ENCODE measurements around the gene WFS1. TPM values are rescaled to one million over a fixed set of nuclear protein-coding genes. Genes with fewer than 3 reads are reported as not detected.

The WFS1 gene
- total RNA-seq, 4 donors from 2014 or later, result 124 to 174 (median 132) TPM

DNA sequence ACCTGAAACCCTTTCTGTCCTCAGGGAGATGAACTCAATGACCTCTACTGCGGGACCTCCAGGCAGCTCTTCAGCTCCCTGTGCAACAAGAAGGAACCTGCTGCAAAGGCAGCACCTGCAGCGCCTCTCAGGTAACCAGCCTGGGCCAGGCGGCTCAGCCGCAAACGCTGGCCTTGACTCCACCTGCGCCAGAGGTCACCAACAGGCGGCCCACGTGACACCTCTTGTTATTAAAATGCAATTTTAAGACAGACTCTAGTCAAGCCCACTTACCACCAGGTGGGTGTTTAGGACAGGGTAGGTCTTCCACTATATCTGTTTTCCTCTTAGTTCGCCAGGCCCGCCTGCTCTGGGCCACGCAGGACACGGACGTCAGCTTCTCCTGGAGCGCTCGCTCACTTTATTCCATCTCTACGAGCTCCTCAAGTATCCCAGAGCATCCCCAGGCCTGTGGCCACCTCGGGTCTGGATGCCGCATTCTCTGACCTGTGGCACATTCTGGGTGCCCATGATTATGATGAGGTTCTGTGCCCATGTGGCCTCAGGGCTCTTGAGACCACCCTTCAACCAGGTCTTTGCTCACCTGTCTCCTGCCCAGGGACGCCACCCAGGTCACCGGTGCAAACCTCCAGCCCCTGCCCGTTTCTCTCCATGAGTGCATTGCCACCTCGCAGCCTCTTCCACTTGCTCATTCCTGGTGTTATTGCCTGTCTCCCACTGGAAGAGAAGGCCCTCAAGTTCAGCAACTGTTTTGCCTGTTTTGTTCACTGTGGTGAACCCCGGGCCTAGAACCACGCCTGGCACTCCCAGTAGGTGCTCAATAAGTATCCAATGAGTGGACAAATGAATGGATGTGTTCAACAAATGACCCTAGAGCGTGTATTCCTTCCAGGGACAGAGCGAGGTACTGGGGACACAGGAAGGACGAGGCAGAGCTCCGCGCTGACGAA, 36.5 kb upstream of the WFS1 start:
- Histone ChIP-seq H3K9me3 (no peaks in the 10 kb centered on the region), H3K4me1 (no peaks in the 10 kb centered on the region), H3K27ac (no peak overlapping the region), H3K4me3 (replicated peaks in 1 of 3) (no peak overlapping the region), H3K27me3 (no peaks in the 10 kb centered on the region), H3K36me3 (no peaks in the 10 kb centered on the region)
- 88 to 90% methylated on average over 25 to 29 of the region's 30 CpGs for WGBS, 2 donors
- TF ChIP-seq, protein P1, sequence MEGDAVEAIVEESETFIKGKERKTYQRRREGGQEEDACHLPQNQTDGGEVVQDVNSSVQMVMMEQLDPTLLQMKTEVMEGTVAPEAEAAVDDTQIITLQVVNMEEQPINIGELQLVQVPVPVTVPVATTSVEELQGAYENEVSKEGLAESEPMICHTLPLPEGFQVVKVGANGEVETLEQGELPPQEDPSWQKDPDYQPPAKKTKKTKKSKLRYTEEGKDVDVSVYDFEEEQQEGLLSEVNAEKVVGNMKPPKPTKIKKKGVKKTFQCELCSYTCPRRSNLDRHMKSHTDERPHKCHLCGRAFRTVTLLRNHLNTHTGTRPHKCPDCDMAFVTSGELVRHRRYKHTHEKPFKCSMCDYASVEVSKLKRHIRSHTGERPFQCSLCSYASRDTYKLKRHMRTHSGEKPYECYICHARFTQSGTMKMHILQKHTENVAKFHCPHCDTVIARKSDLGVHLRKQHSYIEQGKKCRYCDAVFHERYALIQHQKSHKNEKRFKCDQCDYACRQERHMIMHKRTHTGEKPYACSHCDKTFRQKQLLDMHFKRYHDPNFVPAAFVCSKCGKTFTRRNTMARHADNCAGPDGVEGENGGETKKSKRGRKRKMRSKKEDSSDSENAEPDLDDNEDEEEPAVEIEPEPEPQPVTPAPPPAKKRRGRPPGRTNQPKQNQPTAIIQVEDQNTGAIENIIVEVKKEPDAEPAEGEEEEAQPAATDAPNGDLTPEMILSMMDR (IDR thresholded peaks at IDR 0.05), result no peak
- no peak for TF ChIP-seq POLR2A (IDR thresholded peaks at IDR 0.05)
- intact Hi-C loops (cut with DNase I), result no loop called here
- no peak for DNase-seq

DNA sequence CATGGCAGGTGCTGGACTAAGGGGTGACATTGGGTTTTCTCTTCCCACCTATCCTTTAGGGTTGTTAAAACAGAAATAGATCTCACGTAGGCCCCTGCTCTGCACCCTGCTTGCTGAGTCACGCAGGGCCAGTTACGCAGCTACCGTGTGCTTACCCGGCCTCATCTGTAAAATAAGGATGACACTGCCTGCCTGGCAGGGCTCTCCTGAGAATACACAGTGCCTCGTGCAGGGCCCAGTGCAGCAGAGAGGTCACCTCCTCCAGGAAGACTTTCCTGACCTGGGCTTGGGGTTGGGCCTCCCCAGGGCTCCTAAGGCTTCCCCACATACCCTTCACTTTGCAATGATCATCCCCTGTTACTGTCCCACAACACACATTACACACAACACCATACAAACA, 35.7 kb upstream of the WFS1 start:
- TF ChIP-seq POLR2A (IDR thresholded peaks at IDR 0.05), result no peak
- TF ChIP-seq, protein P1 (IDR thresholded peaks at IDR 0.05), result no peak
- no peak overlapping the region for H3K4me3 ChIP-seq (replicated peaks in 1 of 3)
- intact Hi-C loops (cut with DNase I), result no loop called here
- H3K27me3 ChIP-seq, result no peaks in the 10 kb centered on the region
- H3K36me3 ChIP-seq, result no peaks in the 10 kb centered on the region
- WGBS, 2 donors, result 82 to 90% methylated on average over 6 of the region's 6 CpGs
- no peaks in the 10 kb centered on the region for H3K4me1 ChIP-seq
- no peaks in the 10 kb centered on the region for H3K9me3 ChIP-seq
- DNase-seq, result no peak
- no peak overlapping the region for H3K27ac ChIP-seq

DNA sequence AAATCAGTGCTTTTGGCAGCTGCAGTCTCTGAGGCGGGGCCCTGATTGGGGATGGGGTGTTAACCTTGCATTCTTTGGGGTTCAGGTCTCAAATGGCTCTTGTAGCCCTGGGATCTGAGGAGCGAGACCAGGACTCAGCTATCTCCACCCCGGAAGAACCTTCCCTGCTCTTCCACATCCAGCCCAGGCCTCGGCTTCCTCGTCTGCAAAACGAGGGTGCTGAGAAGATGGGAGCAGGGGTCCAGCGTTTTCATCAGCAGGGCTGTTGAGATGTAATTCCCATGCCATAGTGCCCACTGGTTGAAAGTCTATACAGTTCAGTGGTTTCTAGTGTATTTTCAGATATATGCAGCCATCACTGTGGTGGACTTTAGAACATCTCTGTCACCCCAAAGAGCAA, 34.6 kb upstream of the WFS1 start:
- H3K27ac ChIP-seq, result no peak overlapping the region
- no peaks in the 10 kb centered on the region for H3K9me3 ChIP-seq
- H3K36me3 ChIP-seq, result no peaks in the 10 kb centered on the region
- TF ChIP-seq POLR2A (IDR thresholded peaks at IDR 0.05), result no peak
- TF ChIP-seq, protein P1 (IDR thresholded peaks at IDR 0.05), result no peak
- H3K27me3 ChIP-seq, result no peaks in the 10 kb centered on the region
- no peak for DNase-seq
- no peaks in the 10 kb centered on the region for H3K4me1 ChIP-seq
- WGBS, 2 donors, result 83 to 86% methylated on average over 7 of the region's 7 CpGs
- intact Hi-C loops (cut with DNase I), result no loop called here
- no peak overlapping the region for H3K4me3 ChIP-seq (replicated peaks in 1 of 3)

DNA sequence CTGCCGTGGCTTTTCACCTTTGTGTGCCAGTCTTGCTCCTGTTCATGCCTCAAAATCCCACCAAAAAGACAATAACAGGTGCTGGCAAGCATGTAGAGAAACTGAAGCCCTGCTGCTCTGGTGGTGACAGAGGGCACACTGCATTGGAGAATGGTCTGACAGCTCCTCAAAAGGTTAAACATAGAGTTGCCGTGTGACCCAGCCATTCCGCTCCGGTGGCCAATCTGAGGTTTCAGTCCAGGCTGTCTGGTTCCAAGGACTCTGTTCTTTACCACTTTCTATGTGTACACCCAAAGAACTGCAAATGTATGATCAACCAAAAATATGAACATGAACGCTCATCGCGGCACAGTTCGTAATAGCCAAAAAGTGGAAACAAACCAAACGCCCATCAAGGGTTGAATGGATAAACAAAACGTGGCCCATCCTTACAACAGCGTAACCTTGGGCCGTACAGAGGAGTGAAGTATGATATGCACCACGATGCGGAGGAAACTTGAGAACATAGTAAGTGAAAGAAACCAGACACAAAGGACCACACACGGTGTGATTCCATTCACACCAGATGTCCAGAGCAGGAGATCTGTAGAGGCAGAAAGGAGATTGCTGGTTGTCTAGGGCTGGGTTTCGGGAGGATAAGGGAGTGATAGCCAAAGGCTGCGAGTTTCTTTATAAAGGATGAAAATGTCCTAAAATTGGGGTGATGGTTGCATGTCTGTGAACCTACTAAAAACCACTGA, 33.6 kb upstream of the WFS1 start:
- Histone ChIP-seq H3K27ac (no peak overlapping the region), H3K27me3 (no peaks in the 10 kb centered on the region), H3K4me1 (no peaks in the 10 kb centered on the region), H3K4me3 (replicated peaks in 1 of 3) (no peak overlapping the region), H3K36me3 (no peaks in the 10 kb centered on the region), H3K9me3 (no peaks in the 10 kb centered on the region)
- intact Hi-C loops (cut with DNase I), result no loop called here
- DNase-seq, result no peak
- TF ChIP-seq, protein P1 (IDR thresholded peaks at IDR 0.05), result no peak
- no peak for TF ChIP-seq POLR2A (IDR thresholded peaks at IDR 0.05)
- 69% methylated on average over 17 of the region's 17 CpGs for WGBS, 2 donors

Measured in thyroid gland (tissue), 4 donors.